ENCODE data around the gene ZNF592. TPM values are rescaled to one million over a fixed set of nuclear protein-coding genes. Genes with fewer than 3 reads are reported as not detected.

Gene ZNF592
- total and polyA plus RNA-seq, 2 donors (not counting 3 experiments of a cell fraction or from before 2014, with no cell fraction given) = 12.3 to 21.1 TPM

DNA sequence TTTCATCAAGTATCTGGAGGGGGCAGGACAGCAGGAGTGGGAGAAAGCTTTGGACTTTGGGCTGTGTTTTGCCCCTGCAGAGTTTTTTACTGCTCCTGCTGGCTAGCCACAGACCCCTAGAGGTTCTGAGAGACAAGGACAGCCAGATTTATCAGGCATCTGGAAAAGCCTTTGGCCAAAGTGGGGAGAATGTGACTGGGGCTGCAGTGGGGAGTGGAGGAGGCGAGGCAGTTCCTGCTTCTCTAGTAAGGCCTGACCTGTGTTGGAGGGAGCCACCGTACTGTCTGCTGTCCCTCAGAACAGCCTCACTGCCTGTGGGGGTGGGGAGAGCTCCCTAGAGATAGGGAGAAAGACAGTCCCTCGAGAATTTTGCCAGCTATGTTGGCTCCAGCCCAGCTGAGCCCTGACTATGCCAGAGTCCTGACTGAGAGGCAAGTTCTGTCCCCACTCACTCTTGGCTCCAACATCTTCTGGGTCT is 70.9 kb downstream of the ZNF592 start:
- peak overlapping the region; percentile 88 for H3K27ac ChIP-seq (ENCODE audit: insufficient read depth, low read depth, low read length)
- peaks cover 20% of the 10 kb centered on the region for H3K79me2 ChIP-seq (ENCODE audit: control insufficient read depth, insufficient read depth, low read length)
- TF ChIP-seq POLR2AphosphoS5 (IDR thresholded peaks at IDR 0.05; ENCODE audit: insufficient read depth, low read depth, low read length) = no peak
- TF ChIP-seq, protein P1, sequence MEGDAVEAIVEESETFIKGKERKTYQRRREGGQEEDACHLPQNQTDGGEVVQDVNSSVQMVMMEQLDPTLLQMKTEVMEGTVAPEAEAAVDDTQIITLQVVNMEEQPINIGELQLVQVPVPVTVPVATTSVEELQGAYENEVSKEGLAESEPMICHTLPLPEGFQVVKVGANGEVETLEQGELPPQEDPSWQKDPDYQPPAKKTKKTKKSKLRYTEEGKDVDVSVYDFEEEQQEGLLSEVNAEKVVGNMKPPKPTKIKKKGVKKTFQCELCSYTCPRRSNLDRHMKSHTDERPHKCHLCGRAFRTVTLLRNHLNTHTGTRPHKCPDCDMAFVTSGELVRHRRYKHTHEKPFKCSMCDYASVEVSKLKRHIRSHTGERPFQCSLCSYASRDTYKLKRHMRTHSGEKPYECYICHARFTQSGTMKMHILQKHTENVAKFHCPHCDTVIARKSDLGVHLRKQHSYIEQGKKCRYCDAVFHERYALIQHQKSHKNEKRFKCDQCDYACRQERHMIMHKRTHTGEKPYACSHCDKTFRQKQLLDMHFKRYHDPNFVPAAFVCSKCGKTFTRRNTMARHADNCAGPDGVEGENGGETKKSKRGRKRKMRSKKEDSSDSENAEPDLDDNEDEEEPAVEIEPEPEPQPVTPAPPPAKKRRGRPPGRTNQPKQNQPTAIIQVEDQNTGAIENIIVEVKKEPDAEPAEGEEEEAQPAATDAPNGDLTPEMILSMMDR (IDR thresholded peaks at IDR 0.05; ENCODE audit: extremely low read depth in 1 of 2, insufficient read depth in 1 of 2, low read depth in 1 of 2, low read length in 2 of 2) = peak in 1 of 2 donors; percentile 29
- peak overlapping the region; percentile 26 for H3K4me2 ChIP-seq (ENCODE audit: insufficient read depth, low read length)
- no TSS peak for BruUV-seq (replicated peaks)
- CTCF ChIA-PET = interaction anchor here (0.7 to 2.5 kb wide), 9 partner anchors 10 to 220 kb away, joined by 3 to 10 read pairs (median 3); partner anchors contain the start of genes NMB and SEC11A
- no peaks in the 10 kb centered on the region for H3K9me3 ChIP-seq (replicated peaks; ENCODE audit: control insufficient read depth, insufficient read depth, low read length)
- no peaks in the 10 kb centered on the region for H3K27me3 ChIP-seq (ENCODE audit: control insufficient read depth in 2 of 2, insufficient read depth in 2 of 2, low read length in 2 of 2)
- peak overlapping the region in 2 of 3 experiments; percentile 57 to 58 for H3K4me3 ChIP-seq (replicated peaks in 1 of 3; ENCODE audit: insufficient read depth in 1 of 3, low read depth in 1 of 3, low read length in 3 of 3)
- FAIRE-seq (peak; percentile 76), DNase-seq (ENCODE audit: low read depth, low spot score) (peak; percentile 25)
- H3K36me3 ChIP-seq (ENCODE audit: control insufficient read depth in 2 of 2, extremely low read depth in 1 of 2, insufficient read depth in 2 of 2, low read length in 2 of 2) = no peaks in the 10 kb centered on the region
- no peak overlapping the region for H2AFZ ChIP-seq (ENCODE audit: low read depth, low read length)
- POLR2A ChIA-PET = interaction anchor here (0.6 kb wide), 1 partner anchor 224 kb away, joined by 4 read pairs; no protein-coding TSS in a partner anchor
- dilution Hi-C loops (cut with MboI; ENCODE audit: extremely low pct_ligation_motif_present, low sequenced_read_pairs) = no loop called here
- no peaks in the 10 kb centered on the region for H4K20me1 ChIP-seq (replicated peaks; ENCODE audit: control insufficient read depth, extremely low read depth, insufficient read depth, low read length)
- H3K4me1 ChIP-seq (ENCODE audit: control insufficient read depth, extremely low read depth, insufficient read depth, low read length) = peaks cover 42% of the 10 kb centered on the region
- H3K9me1 ChIP-seq (replicated peaks; ENCODE audit: control insufficient read depth, extremely low read depth, insufficient read depth, low read length) = no peaks in the 10 kb centered on the region
- H3K9ac ChIP-seq (replicated peaks; ENCODE audit: extremely low read depth, insufficient read depth, low read length) = peak overlapping the region; percentile 87
- intact Hi-C loops (cut with micrococcal nuclease) = loop anchor here (2.0 kb wide), 1 partner anchor 93 kb away; no protein-coding TSS in a partner anchor

DNA sequence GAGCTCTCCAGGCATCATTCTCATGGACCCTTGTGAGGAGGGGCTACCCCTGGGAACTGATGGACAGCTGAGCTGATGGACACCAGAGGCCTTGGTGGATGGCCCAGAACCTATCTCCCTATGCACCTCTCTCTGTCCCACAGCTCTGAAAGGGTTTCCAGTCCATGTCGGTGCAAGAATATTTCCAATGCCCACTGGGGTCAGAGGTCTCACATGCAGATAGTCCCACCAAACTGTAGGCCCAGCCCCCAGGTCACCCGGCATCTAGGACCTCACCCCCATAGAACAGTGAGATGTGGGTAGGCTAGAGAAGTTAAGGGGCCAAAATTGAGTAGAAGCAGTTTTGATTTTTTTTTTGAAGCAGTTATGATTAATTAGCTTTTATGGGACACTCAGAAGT is 71.4 kb downstream of the ZNF592 start:
- no peak overlapping the region for H2AFZ ChIP-seq (ENCODE audit: low read depth, low read length)
- TF ChIP-seq POLR2A (IDR thresholded peaks at IDR 0.05; ENCODE audit: low read depth, low read length) (no peak), MYC (IDR thresholded peaks at IDR 0.05; ENCODE audit: low read depth, low read length) (no peak), GATA2 (IDR thresholded peaks at IDR 0.05; ENCODE audit: insufficient read depth, insufficient read length, low read depth, low read length) (no peak), FOS (IDR thresholded peaks at IDR 0.05; ENCODE audit: borderline replicate concordance, insufficient read depth, low read length) (no peak), POLR2AphosphoS5 (IDR thresholded peaks at IDR 0.05; ENCODE audit: insufficient read depth, low read depth, low read length) (no peak), JUN (IDR thresholded peaks at IDR 0.05; ENCODE audit: borderline replicate concordance, insufficient read depth, insufficient read length, low read depth) (no peak), EZH2 (IDR thresholded peaks at IDR 0.05; ENCODE audit: borderline replicate concordance, low read depth, low read length, severe bottlenecking) (no peak)
- TF ChIP-seq, protein P2, sequence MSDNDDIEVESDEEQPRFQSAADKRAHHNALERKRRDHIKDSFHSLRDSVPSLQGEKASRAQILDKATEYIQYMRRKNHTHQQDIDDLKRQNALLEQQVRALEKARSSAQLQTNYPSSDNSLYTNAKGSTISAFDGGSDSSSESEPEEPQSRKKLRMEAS (IDR thresholded peaks at IDR 0.05; ENCODE audit: insufficient read depth, insufficient read length) = no peak
- TF ChIP-seq, protein P1 (IDR thresholded peaks at IDR 0.05; ENCODE audit: extremely low read depth in 1 of 2, insufficient read depth in 1 of 2, low read depth in 1 of 2, low read length in 2 of 2) = no peak
- dilution Hi-C loops (cut with MboI; ENCODE audit: extremely low pct_ligation_motif_present, low sequenced_read_pairs) (no loop called here), intact Hi-C loops (cut with micrococcal nuclease) (loop anchor here (2.0 kb wide), 1 partner anchor 93 kb away; no protein-coding TSS in a partner anchor)
- peaks cover 42% of the 10 kb centered on the region for H3K4me1 ChIP-seq (ENCODE audit: control insufficient read depth, extremely low read depth, insufficient read depth, low read length)
- no peaks in the 10 kb centered on the region for H4K20me1 ChIP-seq (replicated peaks; ENCODE audit: control insufficient read depth, extremely low read depth, insufficient read depth, low read length)
- no peak overlapping the region for H3K4me3 ChIP-seq (replicated peaks in 1 of 3; ENCODE audit: insufficient read depth in 1 of 3, low read depth in 1 of 3, low read length in 3 of 3)
- peaks cover 20% of the 10 kb centered on the region for H3K79me2 ChIP-seq (ENCODE audit: control insufficient read depth, insufficient read depth, low read length)
- no peak overlapping the region for H3K27ac ChIP-seq (ENCODE audit: insufficient read depth, low read depth, low read length)
- no peaks in the 10 kb centered on the region for H3K27me3 ChIP-seq (ENCODE audit: control insufficient read depth in 2 of 2, insufficient read depth in 2 of 2, low read length in 2 of 2)
- CTCF ChIA-PET = interaction anchor here (0.7 to 2.5 kb wide), 7 partner anchors 11 to 220 kb away, joined by 3 to 10 read pairs (median 4); partner anchors contain the start of genes NMB and SEC11A
- no peaks in the 10 kb centered on the region for H3K9me3 ChIP-seq (replicated peaks; ENCODE audit: control insufficient read depth, insufficient read depth, low read length)
- no peak for DNase-seq (ENCODE audit: low read depth, low spot score)
- no peak for FAIRE-seq
- H3K36me3 ChIP-seq (ENCODE audit: control insufficient read depth in 2 of 2, extremely low read depth in 1 of 2, insufficient read depth in 2 of 2, low read length in 2 of 2) = peaks cover 0 to 3% of the 10 kb centered on the region in 2 experiments
- no peak overlapping the region for H3K9ac ChIP-seq (replicated peaks; ENCODE audit: extremely low read depth, insufficient read depth, low read length)
- H3K9me1 ChIP-seq (replicated peaks; ENCODE audit: control insufficient read depth, extremely low read depth, insufficient read depth, low read length) = no peaks in the 10 kb centered on the region
- no TSS peak for BruUV-seq (replicated peaks)
- POLR2A ChIA-PET = no interaction called here
- H3K4me2 ChIP-seq (ENCODE audit: insufficient read depth, low read length) = no peak overlapping the region
